Endothelial cell of umbilical vein (primary cell): ENCODE measurements around the gene TTC1. TPM values are rescaled to one million over a fixed set of nuclear protein-coding genes. Genes with fewer than 3 reads are reported as not detected.

ENCODE experiments used
- BruUV-seq: library from RNA; stranded (reverse); fragments of 400-500 nt; replicated peaks from 2 replicates; lab custom pipeline; 2021; lab: Mats Ljungman, UMichigan
- CTCF ChIA-PET: fragments of 300-600, 350-600 bp; sonication (Branson Sonifier 250); formaldehyde crosslinking; loops from one replicate; lab custom pipeline; 2021; ENCODE audit warnings: antibody characterized with exemption, inconsistent platforms; lab: Charles Lee
- POLR2A ChIA-PET: fragments of 300-600, 350-600 bp; sonication (Branson Sonifier 250); formaldehyde crosslinking; loops from one replicate; lab custom pipeline; 2021; ENCODE audit warnings: antibody characterized with exemption, inconsistent platforms; lab: Charles Lee
- DNase-seq: peaks from one replicate; pipeline ENCODE4 v3.0.0-alpha.2; 2011; ENCODE audit warnings: low read depth, low spot score
- FAIRE-seq: peaks from 2 replicates; lab custom pipeline; 2011; peaks lifted over from hg19 to GRCh38; lab: Jason Lieb, UNC
- H2AFZ ChIP-seq: 2 replicates; pipeline ENCODE4 v1.6.0; 2012; ENCODE audit warnings: low read depth, low read length, control low read depth, inconsistent platforms
- H3K27ac ChIP-seq: 2 replicates; pipeline ENCODE4 v1.5.1; 2011; ENCODE audit warnings: low read depth, mild to moderate bottlenecking, control low read depth, low read length, moderate library complexity; ENCODE audit not compliant: insufficient read depth
- H3K27me3 ChIP-seq, 2 experiments: 2 replicates each; pipeline versions ENCODE4 v1.6.0 to v1.6.1; 2011; ENCODE audit warnings: low read length in 2 of 2, mixed read lengths in 1 of 2; ENCODE audit not compliant: control insufficient read depth in 2 of 2, insufficient read depth in 2 of 2
- H3K36me3 ChIP-seq, 2 experiments: 2 replicates in 1 of 2; 3 replicates in 1 of 2; pipeline ENCODE4 v1.5.1; 2011; ENCODE audit warnings: low read length in 2 of 2, mild to moderate bottlenecking in 1 of 2, moderate library complexity in 1 of 2; ENCODE audit not compliant: control insufficient read depth in 2 of 2, insufficient read depth in 2 of 2; ENCODE audit errors: extremely low read depth in 1 of 2
- H3K4me1 ChIP-seq: 3 replicates; pipeline ENCODE4 v1.5.1; 2011; ENCODE audit warnings: mild to moderate bottlenecking, low read length; ENCODE audit not compliant: control insufficient read depth, insufficient read depth; ENCODE audit errors: extremely low read depth
- H3K4me2 ChIP-seq: 2 replicates; pipeline ENCODE4 v1.6.1; 2011; ENCODE audit warnings: low read length, control low read depth, mixed read lengths; ENCODE audit not compliant: insufficient read depth
- H3K4me3 ChIP-seq, 3 experiments: fragments of 200-600 bp in 1 of 3; sonication (generic), shearing (Covaris generic) in 1 of 3; replicated peaks in 1 of 3; 2 replicates each; pipeline ENCODE4 v1.5.1; 2011 to 2016; ENCODE audit warnings: control low read depth in 3 of 3, low read length in 3 of 3, mild to moderate bottlenecking in 2 of 3, inconsistent platforms in 1 of 3, low read depth in 1 of 3, moderate library complexity in 1 of 3; ENCODE audit not compliant: insufficient read depth in 1 of 3
- H3K79me2 ChIP-seq: 2 replicates; pipeline ENCODE4 v1.6.0; 2012; ENCODE audit warnings: low read length, inconsistent platforms; ENCODE audit not compliant: control insufficient read depth, insufficient read depth
- H3K9ac ChIP-seq: replicated peaks from 2 replicates; pipeline ENCODE3; 2011; ENCODE audit warnings: low read length, control low read depth; ENCODE audit not compliant: insufficient read depth; ENCODE audit errors: extremely low read depth
- H3K9me1 ChIP-seq: replicated peaks from 3 replicates; pipeline ENCODE4 v1.6.0; 2011; ENCODE audit warnings: mild to moderate bottlenecking, low read length; ENCODE audit not compliant: control insufficient read depth, insufficient read depth; ENCODE audit errors: extremely low read depth
- H3K9me3 ChIP-seq: replicated peaks from 2 replicates; pipeline ENCODE4 v1.5.1; 2012; ENCODE audit warnings: low read length, inconsistent platforms; ENCODE audit not compliant: control insufficient read depth, insufficient read depth
- H4K20me1 ChIP-seq: replicated peaks from 2 replicates; pipeline ENCODE3; 2011; ENCODE audit warnings: mild to moderate bottlenecking, low read length; ENCODE audit not compliant: control insufficient read depth, insufficient read depth; ENCODE audit errors: extremely low read depth
- EZH2 ChIP-seq: IDR thresholded peaks from 2 replicates; pipeline ENCODE4 v1.6.1; 2012; ENCODE audit warnings: borderline replicate concordance, low read depth, mild to moderate bottlenecking, moderate library complexity, low read length, inconsistent platforms; ENCODE audit not compliant: severe bottlenecking
- FOS ChIP-seq: IDR thresholded peaks from 2 replicates; pipeline ENCODE4 v1.6.1; 2011; ENCODE audit warnings: mild to moderate bottlenecking, low read length, moderate library complexity, borderline replicate concordance; ENCODE audit not compliant: insufficient read depth
- GATA2 ChIP-seq: IDR thresholded peaks from 2 replicates; pipeline ENCODE4 v1.7.0; 2011; ENCODE audit warnings: low read depth, mild to moderate bottlenecking, moderate library complexity, mixed read lengths, low read length; ENCODE audit not compliant: insufficient read length, insufficient read depth
- JUN ChIP-seq: IDR thresholded peaks from 2 replicates; pipeline ENCODE4 v1.6.1; 2011; ENCODE audit warnings: borderline replicate concordance, low read depth; ENCODE audit not compliant: insufficient read length, insufficient read depth
- MAX ChIP-seq: IDR thresholded peaks from 2 replicates; pipeline ENCODE4 v1.6.1; 2011; ENCODE audit not compliant: insufficient read depth, insufficient read length
- MYC ChIP-seq: IDR thresholded peaks from one replicate; pipeline ENCODE4 v1.6.1; 2011; ENCODE audit warnings: mild to moderate bottlenecking, low read depth, low read length
- POLR2A ChIP-seq: IDR thresholded peaks from 2 replicates; pipeline ENCODE4 v1.6.1; 2012; ENCODE audit warnings: low read depth, mild to moderate bottlenecking, control low read depth, low read length
- POLR2AphosphoS5 ChIP-seq: IDR thresholded peaks from 2 replicates; pipeline ENCODE4 v1.6.1; 2012; ENCODE audit warnings: low read depth, mild to moderate bottlenecking, control low read depth, low read length, moderate library complexity; ENCODE audit not compliant: insufficient read depth
- dilution Hi-C: fragments of 300-500 bp; cut with MboI; formaldehyde crosslinking; loops from one replicate; pipeline ENCODE4 v1.15.0; 2019; ENCODE audit warnings: low sequenced_read_pairs; ENCODE audit not compliant: extremely low pct_ligation_motif_present
- intact Hi-C: fragments of 100-400 bp; cut with micrococcal nuclease; formaldehyde crosslinking; loops from one replicate; pipeline ENCODE4 v1.10.0; 2022
- polyA plus RNA-seq, 4 experiments: library from polyadenylated mRNA; depleted of rRNA in 3 of 4; stranded (reverse) in 3 of 4; unstranded in 1 of 4; fragments of >200 nt; gene quantifications; 2 replicates each; pipeline versions ENCODE4 v1.2.1 to v1.2.3, GENCODE V29; 2011 to 2012; ENCODE audit warnings: missing spikeins in 1 of 4
- total RNA-seq: library from RNA; stranded (reverse); gene quantifications from 2 replicates; pipeline ENCODE4 v1.2.3, GENCODE V29; 2021
- TF ChIP-seq, protein P1 (sequence below), 2 donors: IDR thresholded peaks; 1 replicate in 1 of 2; 2 replicates in 1 of 2; pipeline ENCODE4 v1.5.1; 2011; ENCODE audit warnings: low read length in 2 of 2, mild to moderate bottlenecking in 2 of 2, moderate library complexity in 2 of 2, control low read depth in 1 of 2, inconsistent platforms in 1 of 2, low read depth in 1 of 2; ENCODE audit not compliant: insufficient read depth in 1 of 2; ENCODE audit errors: extremely low read depth in 1 of 2

TTC1 gene
- total and polyA plus RNA-seq, 2 donors (not counting 3 experiments of a cell fraction or from before 2014, with no cell fraction given) = 23.9 to 62.6 TPM

- H3K4me3 ChIP-seq = no peak overlapping the region
- no TSS peak for BruUV-seq
- peaks cover 17% of the 10 kb centered on the region for H3K4me1 ChIP-seq
- dilution Hi-C loops (no loop called here), intact Hi-C loops (loop anchor here (1.0 to 2.0 kb wide), 2 partner anchors 13 to 76 kb away; no protein-coding TSS in a partner anchor)
- FAIRE-seq (no peak), DNase-seq (no peak)
- no peaks in the 10 kb centered on the region for H3K27me3 ChIP-seq
- peak overlapping the region; percentile 16 for H3K4me2 ChIP-seq
- ChIA-PET POLR2A (no interaction called here), CTCF (interaction anchor here (0.6 to 1.6 kb wide), 6 partner anchors 9 to 301 kb away, joined by 3 to 8 read pairs (median 4); no protein-coding TSS in a partner anchor)
- H3K9ac ChIP-seq = no peak overlapping the region
- peak overlapping the region; percentile 5 for H3K27ac ChIP-seq
- TF ChIP-seq, protein P1, sequence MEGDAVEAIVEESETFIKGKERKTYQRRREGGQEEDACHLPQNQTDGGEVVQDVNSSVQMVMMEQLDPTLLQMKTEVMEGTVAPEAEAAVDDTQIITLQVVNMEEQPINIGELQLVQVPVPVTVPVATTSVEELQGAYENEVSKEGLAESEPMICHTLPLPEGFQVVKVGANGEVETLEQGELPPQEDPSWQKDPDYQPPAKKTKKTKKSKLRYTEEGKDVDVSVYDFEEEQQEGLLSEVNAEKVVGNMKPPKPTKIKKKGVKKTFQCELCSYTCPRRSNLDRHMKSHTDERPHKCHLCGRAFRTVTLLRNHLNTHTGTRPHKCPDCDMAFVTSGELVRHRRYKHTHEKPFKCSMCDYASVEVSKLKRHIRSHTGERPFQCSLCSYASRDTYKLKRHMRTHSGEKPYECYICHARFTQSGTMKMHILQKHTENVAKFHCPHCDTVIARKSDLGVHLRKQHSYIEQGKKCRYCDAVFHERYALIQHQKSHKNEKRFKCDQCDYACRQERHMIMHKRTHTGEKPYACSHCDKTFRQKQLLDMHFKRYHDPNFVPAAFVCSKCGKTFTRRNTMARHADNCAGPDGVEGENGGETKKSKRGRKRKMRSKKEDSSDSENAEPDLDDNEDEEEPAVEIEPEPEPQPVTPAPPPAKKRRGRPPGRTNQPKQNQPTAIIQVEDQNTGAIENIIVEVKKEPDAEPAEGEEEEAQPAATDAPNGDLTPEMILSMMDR (IDR thresholded peaks at IDR 0.05; ENCODE audit: extremely low read depth in 1 of 2, insufficient read depth in 1 of 2, low read depth in 1 of 2, low read length in 2 of 2) = no peak
- TF ChIP-seq POLR2A (no peak), GATA2 (peak; percentile 21), FOS (peak; percentile 26)
- H2AFZ ChIP-seq = no peak overlapping the region
- H3K9me1 ChIP-seq = no peaks in the 10 kb centered on the region
- no peaks in the 10 kb centered on the region for H4K20me1 ChIP-seq
- H3K9me3 ChIP-seq = no peaks in the 10 kb centered on the region
- peaks cover 5 to 8% of the 10 kb centered on the region in 2 experiments for H3K36me3 ChIP-seq
- no peaks in the 10 kb centered on the region for H3K79me2 ChIP-seq
Observed at GRCh38 chr5:160089531-160089930, 80.6 kb downstream of the TTC1 start.

GRCh38 chr5:160090059-160090458, 81.1 kb downstream of the TTC1 start:
- no peak for FAIRE-seq
- intact Hi-C loops = no loop called here
- CTCF ChIA-PET = interaction anchor here (1.3 to 1.6 kb wide), 3 partner anchors 10 to 301 kb away, joined by 4 to 8 read pairs (median 5); no protein-coding TSS in a partner anchor

More at GRCh38 chr5:160090059-160090458, 81.1 kb downstream of the TTC1 start:
- Histone ChIP-seq H3K79me2 (no peaks in the 10 kb centered on the region), H3K36me3 (peaks cover 5 to 8% of the 10 kb centered on the region in 2 experiments), H2AFZ (no peak overlapping the region), H3K4me1 (peaks cover 17% of the 10 kb centered on the region), H3K4me3 (no peak overlapping the region), H3K27ac (no peak overlapping the region), H3K4me2 (peak overlapping the region; percentile 16), H3K27me3 (no peaks in the 10 kb centered on the region), H4K20me1 (no peaks in the 10 kb centered on the region), H3K9ac (no peak overlapping the region), H3K9me3 (no peaks in the 10 kb centered on the region), H3K9me1 (no peaks in the 10 kb centered on the region)
- no peak for TF ChIP-seq GATA2
- TF ChIP-seq, protein P1 (IDR thresholded peaks at IDR 0.05; ENCODE audit: extremely low read depth in 1 of 2, insufficient read depth in 1 of 2, low read depth in 1 of 2, low read length in 2 of 2) = no peak
- no peak for TF ChIP-seq EZH2
- TF ChIP-seq MAX = no peak
- no peak for TF ChIP-seq MYC
- TF ChIP-seq FOS = no peak
- no peak for TF ChIP-seq POLR2AphosphoS5
- no peak for TF ChIP-seq POLR2A
- no peak for TF ChIP-seq JUN
- dilution Hi-C loops = no loop called here
- no TSS peak for BruUV-seq
- DNase-seq = no peak
- POLR2A ChIA-PET = interaction anchor here (1.5 kb wide), 1 partner anchor 29 kb away, joined by 4 read pairs; the partner anchor contains the start of gene PWWP2A
